ENCODE results near the gene SLC17A7. TPM values are rescaled to one million over a fixed set of nuclear protein-coding genes. Genes with fewer than 3 reads are reported as not detected.

The SLC17A7 gene
- total and polyA plus RNA-seq, 2 of the 8 experiments (the other 6 are each of a cell fraction or from before 2014, with no cell fraction given) = 2.7 to 3.0 TPM

GRCh38 chr19:49430172-49430677 lies 11.1 kb downstream of the SLC17A7 start (continued):
- no peak for TF ChIP-seq ATF2 (IDR thresholded peaks at IDR 0.05; ENCODE audit: low read length)
- TF ChIP-seq POLR2A (IDR thresholded peaks at IDR 0.05; ENCODE audit: control extremely low read depth in 1 of 2, low read depth in 2 of 2, low read length in 2 of 2) = no peak
- TF ChIP-seq SAP30 (IDR thresholded peaks at IDR 0.05; ENCODE audit: insufficient read depth, insufficient replicate concordance, low read length) = no peak
- no peak for TF ChIP-seq CTCF (IDR thresholded peaks at IDR 0.05; ENCODE audit: control extremely low read depth in 1 of 3, insufficient read depth in 1 of 3, low read depth in 1 of 3, low read length in 3 of 3)
- no peak for TF ChIP-seq SIN3A (conservative IDR thresholded peaks at IDR 0.05 in 1 of 2, IDR thresholded peaks at IDR 0.05 in 1 of 2; ENCODE audit: low read depth in 1 of 2, low read length in 2 of 2)
- TF ChIP-seq PHF8 (conservative IDR thresholded peaks at IDR 0.05; ENCODE audit: low read depth, low read length) = no peak
- no peak for TF ChIP-seq TAF1 (IDR thresholded peaks at IDR 0.05; ENCODE audit: low read depth, low read length)
